K562 (cell line): Measurements from ENCODE around the gene UBE2U. TPM values are rescaled to one million over a fixed set of nuclear protein-coding genes. Genes with fewer than 3 reads are reported as not detected.

Experiments used
- ATAC-seq: fragments of 200-7000 bp; cut with Tn5 transposase; 3 replicates; pipeline ENCODE4 v1.9.1; 2020; ENCODE audit warnings: moderate library complexity
- BruUV-seq: library from RNA; stranded (reverse); fragments of 400-500 nt; replicated peaks from 2 replicates; lab custom pipeline; 2021; lab: Mats Ljungman, UMichigan
- CTCF ChIA-PET: fragments of 300-600 bp; formaldehyde crosslinking; extraction: SDS; loops from one replicate; lab custom pipeline; 2021; ENCODE audit warnings: low intra/inter-chr PET ratio; lab: Yijun Ruan, JAX
- POLR2A ChIA-PET: fragments of 300-600, 350-650 bp; sonication (Branson Sonifier 250); formaldehyde crosslinking; extraction: SDS; loops from one replicate; lab custom pipeline; 2021; ENCODE audit warnings: antibody characterized with exemption, inconsistent platforms; lab: Yijun Ruan, JAX
- DNase-seq, 4 experiments: peaks; one replicate each; pipeline versions ENCODE4 v3.0.0 to v3.0.0-alpha.2; 2011 to 2018; ENCODE audit warnings: low spot score in 3 of 4, mixed read lengths in 3 of 4; ENCODE audit errors: extremely low read depth in 1 of 4
- FAIRE-seq: peaks from 2 replicates; lab custom pipeline; 2011; peaks lifted over from hg19 to GRCh38; lab: Jason Lieb, UNC
- H2AFZ ChIP-seq: 2 replicates; pipeline ENCODE4 v1.6.0; 2011; ENCODE audit warnings: low read depth, low read length, control low read depth, inconsistent platforms
- H3K27ac ChIP-seq: fragments of 200-600 bp; 3 replicates; pipeline ENCODE4 v1.8.0; 2011; ENCODE audit warnings: low read depth, mild to moderate bottlenecking, control low read depth, inconsistent platforms, low read length, moderate library complexity, mixed read lengths; ENCODE audit errors: extremely low read depth
- H3K27me3 ChIP-seq, 2 experiments: fragments of 300-600 bp in 1 of 2; 2 replicates in 1 of 2; 3 replicates in 1 of 2; pipeline versions ENCODE4 v1.6.0 to v1.8.0; 2011; ENCODE audit warnings: inconsistent platforms in 2 of 2, low read length in 2 of 2, mild to moderate bottlenecking in 1 of 2, mixed read lengths in 1 of 2, moderate library complexity in 1 of 2; ENCODE audit not compliant: control insufficient read depth in 2 of 2, insufficient read depth in 2 of 2
- H3K36me3 ChIP-seq: fragments of 300-600 bp; 3 replicates; pipeline ENCODE4 v1.8.0; 2011; ENCODE audit warnings: mild to moderate bottlenecking, low read length, inconsistent platforms; ENCODE audit not compliant: control insufficient read depth, insufficient read depth
- H3K4me1 ChIP-seq, 2 experiments: fragments of 200-600 bp in 1 of 2; replicated peaks in 1 of 2; 2 replicates in 1 of 2; 3 replicates in 1 of 2; pipeline versions ENCODE4 v1.5.1 to v1.8.0; 2011; ENCODE audit warnings: inconsistent platforms in 2 of 2, low read length in 2 of 2, mild to moderate bottlenecking in 1 of 2, mixed read lengths in 1 of 2, moderate library complexity in 1 of 2; ENCODE audit not compliant: control insufficient read depth in 2 of 2, insufficient read depth in 2 of 2
- H3K4me2 ChIP-seq: 2 replicates; pipeline ENCODE4 v1.6.1; 2011; ENCODE audit warnings: low read length, control low read depth, inconsistent platforms, mixed read lengths; ENCODE audit not compliant: insufficient read depth
- H3K4me3 ChIP-seq: fragments of 200-600 bp; sonication (generic), shearing (Covaris generic); 2 replicates; pipeline ENCODE4 v1.5.1; 2016; ENCODE audit warnings: control low read depth, inconsistent platforms
- H3K79me2 ChIP-seq: fragments of 200-600 bp; 3 replicates; pipeline ENCODE4 v1.8.0; 2011; ENCODE audit warnings: low read length, inconsistent platforms; ENCODE audit not compliant: control insufficient read depth, insufficient read depth
- H3K9ac ChIP-seq, 2 experiments: 2 replicates each; pipeline versions ENCODE4 v1.6.0 to v1.6.1; 2011; ENCODE audit warnings: low read depth in 2 of 2, low read length in 2 of 2, control low read depth in 1 of 2, inconsistent platforms in 1 of 2, mild to moderate bottlenecking in 1 of 2, mixed read lengths in 1 of 2; ENCODE audit not compliant: insufficient read depth in 1 of 2
- H3K9me1 ChIP-seq: one replicate; pipeline ENCODE4 v1.6.0; 2011; ENCODE audit warnings: inconsistent platforms, mild to moderate bottlenecking, low read length, moderate library complexity; ENCODE audit not compliant: control insufficient read depth, insufficient read depth
- H3K9me3 ChIP-seq: replicated peaks from 2 replicates; pipeline ENCODE4 v1.5.1; 2011; ENCODE audit warnings: low read depth, low read length, inconsistent platforms; ENCODE audit not compliant: control insufficient read depth, insufficient read depth
- H4K20me1 ChIP-seq: replicated peaks from 2 replicates; pipeline ENCODE4 v1.6.1; 2011; ENCODE audit warnings: low read length, inconsistent platforms, mixed read lengths; ENCODE audit not compliant: control insufficient read depth, insufficient read depth
- FOSL1 ChIP-seq: fragments of 200-800 bp; sonication (Bioruptor generic); conservative IDR thresholded peaks from 2 replicates; pipeline ENCODE4 v1.6.1; 2016; ENCODE audit warnings: missing genetic modification characterization, missing compliant biosample characterization
- NFE2 ChIP-seq: IDR thresholded peaks from 2 replicates; pipeline ENCODE4 v1.6.1; 2014; ENCODE audit warnings: antibody characterized with exemption, low read depth
- WGBS: fragments of 100-300 bp; shearing (Covaris generic); methylation state at CpG from one replicate; pipeline ENCODE4 v1.1.6; 2016; ENCODE audit warnings: low coverage, mixed read lengths; ENCODE audit not compliant: insufficient coverage; ENCODE audit errors: missing lambda C conversion rate; 5-methylcytosine and 5-hydroxymethylcytosine counted together
- in situ Hi-C: fragments of 300-500 bp; cut with MboI; formaldehyde crosslinking; loops from 4 replicates; pipeline ENCODE4 v1.15.0; 2018; ENCODE audit warnings: inconsistent platforms, mixed read lengths
- intact Hi-C: fragments of 100-400 bp; cut with micrococcal nuclease; formaldehyde crosslinking; loops from 2 replicates; pipeline ENCODE4 v1.14.2; 2022
- polyA plus RNA-seq, 8 experiments: library from polyadenylated mRNA; depleted of rRNA in 4 of 8; stranded (reverse) in 5 of 8; unstranded in 3 of 8; fragments of >200 nt; fragmentation: Nextera tagmentation in 2 of 8; fragmentation: Illumina TruSeq in 1 of 8; extraction: Ambion mirVana in 2 of 8; extraction: Trizol in 1 of 8; gene quantifications; 2 replicates each; pipeline versions ENCODE4 v1.2.1 to v1.2.3, GENCODE V29; 2011 to 2014; ENCODE audit warnings: inconsistent platforms in 1 of 8, missing spikeins in 1 of 8
- total RNA-seq, 7 experiments: library from RNA; depleted of rRNA in 6 of 7; stranded (reverse); fragments of >200 nt in 6 of 7; fragmentation: Illumina TruSeq in 2 of 7; extraction: Trizol in 2 of 7; gene quantifications; 2 replicates each; pipeline versions ENCODE4 v1.2.1 to v1.2.3, GENCODE V29; 2011 to 2021; ENCODE audit warnings: low replicate concordance in 1 of 7
- TF ChIP-seq, protein P1 (sequence below), 3 experiments: fragments of 200-800 bp in 1 of 3; fragments of 250-450 bp in 1 of 3; fragments of 450-650 bp in 1 of 3; sonication (Bioruptor Pico) in 1 of 3; sonication (Bioruptor generic) in 1 of 3; formaldehyde crosslinking in 1 of 3; IDR thresholded peaks; 2 replicates each; pipeline versions ENCODE4 v1.6.1 to v1.8.0; 2016 to 2022; ENCODE audit warnings: mild to moderate bottlenecking in 2 of 3, missing genetic modification characterization in 2 of 3, missing compliant biosample characterization in 1 of 3, moderate library complexity in 1 of 3

The UBE2U gene
- total and polyA plus RNA-seq, 9 of the 15 experiments (the other 6 are each of a cell fraction or from before 2014, with no cell fraction given), result not detected

DNA sequence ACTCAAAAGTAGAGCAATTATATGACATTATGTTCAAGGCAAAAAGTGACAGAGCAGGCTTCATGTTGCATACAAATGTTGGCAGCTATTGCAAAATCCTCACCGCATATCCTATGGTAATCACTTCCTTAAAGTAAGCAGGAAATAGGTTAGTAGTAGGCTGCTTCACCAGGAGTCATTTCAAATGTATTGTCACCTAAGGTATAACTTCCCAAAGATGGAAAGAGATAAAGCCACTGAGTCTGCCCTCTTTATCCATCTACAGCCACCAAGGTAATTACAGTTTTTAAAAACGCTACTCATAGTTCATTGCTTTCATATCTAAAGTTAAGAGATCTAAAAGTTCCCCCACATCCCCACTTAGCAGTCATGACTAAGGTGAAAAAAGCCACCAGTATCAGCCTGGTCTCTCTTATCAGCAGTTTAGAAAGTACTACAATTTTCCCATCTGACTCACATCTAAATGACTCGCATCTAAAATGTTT is 31.6 kb upstream of the UBE2U start:
- no peaks in the 10 kb centered on the region for H3K9me3 ChIP-seq
- DNase-seq (no peak), ATAC-seq (no peak), FAIRE-seq (no peak)
- no peaks in the 10 kb centered on the region for H3K36me3 ChIP-seq
- H3K9me1 ChIP-seq, result no peaks in the 10 kb centered on the region
- POLR2A ChIA-PET, result no interaction called here
- no peaks in the 10 kb centered on the region for H3K4me1 ChIP-seq
- H4K20me1 ChIP-seq, result no peaks in the 10 kb centered on the region
- H3K4me3 ChIP-seq, result no peak overlapping the region
- BruUV-seq, result no TSS peak
- 2% methylated on average over 3 of the region's 3 CpGs for WGBS
- CTCF ChIA-PET, result no interaction called here
- TF ChIP-seq, protein P1, sequence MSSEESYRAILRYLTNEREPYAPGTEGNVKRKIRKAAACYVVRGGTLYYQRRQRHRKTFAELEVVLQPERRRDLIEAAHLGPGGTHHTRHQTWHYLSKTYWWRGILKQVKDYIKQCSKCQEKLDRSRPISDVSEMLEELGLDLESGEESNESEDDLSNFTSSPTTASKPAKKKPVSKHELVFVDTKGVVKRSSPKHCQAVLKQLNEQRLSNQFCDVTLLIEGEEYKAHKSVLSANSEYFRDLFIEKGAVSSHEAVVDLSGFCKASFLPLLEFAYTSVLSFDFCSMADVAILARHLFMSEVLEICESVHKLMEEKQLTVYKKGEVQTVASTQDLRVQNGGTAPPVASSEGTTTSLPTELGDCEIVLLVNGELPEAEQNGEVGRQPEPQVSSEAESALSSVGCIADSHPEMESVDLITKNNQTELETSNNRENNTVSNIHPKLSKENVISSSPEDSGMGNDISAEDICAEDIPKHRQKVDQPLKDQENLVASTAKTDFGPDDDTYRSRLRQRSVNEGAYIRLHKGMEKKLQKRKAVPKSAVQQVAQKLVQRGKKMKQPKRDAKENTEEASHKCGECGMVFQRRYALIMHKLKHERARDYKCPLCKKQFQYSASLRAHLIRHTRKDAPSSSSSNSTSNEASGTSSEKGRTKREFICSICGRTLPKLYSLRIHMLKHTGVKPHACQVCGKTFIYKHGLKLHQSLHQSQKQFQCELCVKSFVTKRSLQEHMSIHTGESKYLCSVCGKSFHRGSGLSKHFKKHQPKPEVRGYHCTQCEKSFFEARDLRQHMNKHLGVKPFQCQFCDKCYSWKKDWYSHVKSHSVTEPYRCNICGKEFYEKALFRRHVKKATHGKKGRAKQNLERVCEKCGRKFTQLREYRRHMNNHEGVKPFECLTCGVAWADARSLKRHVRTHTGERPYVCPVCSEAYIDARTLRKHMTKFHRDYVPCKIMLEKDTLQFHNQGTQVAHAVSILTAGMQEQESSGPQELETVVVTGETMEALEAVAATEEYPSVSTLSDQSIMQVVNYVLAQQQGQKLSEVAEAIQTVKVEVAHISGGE (CRISPR knock-in tag; IDR thresholded peaks at IDR 0.05), result no peak
- TF ChIP-seq NFE2 (0 out of 2 replicates have a peak, but pooled peaks have one; percentile 11), FOSL1 (peak; percentile 52)
- TF ChIP-seq, all 486 proteins: peak for 2
- no peak overlapping the region for H2AFZ ChIP-seq
- in situ Hi-C loops (no loop called here), intact Hi-C loops (no loop called here)
- H3K27me3 ChIP-seq, result no peaks in the 10 kb centered on the region; a peak in 1 of 5 replicates
- no peak overlapping the region for H3K4me2 ChIP-seq
- no peak overlapping the region for H3K27ac ChIP-seq
- no peaks in the 10 kb centered on the region for H3K79me2 ChIP-seq
- H3K9ac ChIP-seq, result no peak overlapping the region
